Fibroblast of skin of right quadriceps (primary cell): ENCODE data around the gene NAALADL2.
"Not testable (repeated sequence)": the region's sequence is repeated elsewhere in the genome, so short reads cannot be mapped to it uniquely, and the experiment has no call there.

Source experiments
- DNase-seq: peaks from one replicate; pipeline ENCODE4 v3.0.0-alpha.2; 2013

NAALADL2 gene

GRCh38 chr3:175329373-175329772 lies 470.2 kb downstream of the NAALADL2 start:
- no peak for DNase-seq

GRCh38 chr3:175335229-175335628 lies 476.1 kb downstream of the NAALADL2 start:
- DNase-seq, result peak; percentile 81

- no peak for DNase-seq
These were observed 477.4 kb downstream of the NAALADL2 start for GRCh38 chr3:175336406-175337133.

GRCh38 chr3:175337631-175338030 lies 478.5 kb downstream of the NAALADL2 start:
- DNase-seq, result no peak

GRCh38 chr3:175338775-175339535 lies 479.8 kb downstream of the NAALADL2 start:
- DNase-seq, result peak; percentile 78

- DNase-seq, result no peak
These were observed 481.3 kb downstream of the NAALADL2 start for GRCh38 chr3:175340338-175341015.

GRCh38 chr3:175342196-175342595 lies 483.1 kb downstream of the NAALADL2 start:
- peak; percentile 3 for DNase-seq

GRCh38 chr3:175343946-175344345 lies 484.8 kb downstream of the NAALADL2 start:
- no peak for DNase-seq

- peak; percentile 94 for DNase-seq
These were observed 487.6 kb downstream of the NAALADL2 start for GRCh38 chr3:175346573-175347356.

- no peak for DNase-seq
These were observed 490.0 kb downstream of the NAALADL2 start for GRCh38 chr3:175349168-175349567.

- no peak for DNase-seq
These were observed 496.7 kb downstream of the NAALADL2 start for GRCh38 chr3:175355801-175356335.

- DNase-seq, result no peak
These were observed 497.8 kb downstream of the NAALADL2 start for GRCh38 chr3:175356899-175357324.

GRCh38 chr3:175357758-175358157 lies 498.6 kb downstream of the NAALADL2 start:
- DNase-seq, result no peak

GRCh38 chr3:175358935-175359334 lies 499.8 kb downstream of the NAALADL2 start:
- DNase-seq, result no peak

GRCh38 chr3:175370426-175370825 lies 511.3 kb downstream of the NAALADL2 start:
- peak; percentile 84 for DNase-seq

GRCh38 chr3:175371187-175371586 lies 512.1 kb downstream of the NAALADL2 start:
- not testable (repeated sequence) for DNase-seq

- no peak for DNase-seq
These were observed 515.6 kb downstream of the NAALADL2 start for GRCh38 chr3:175374705-175375104.

GRCh38 chr3:175378348-175378747 lies 519.2 kb downstream of the NAALADL2 start:
- DNase-seq, result no peak

GRCh38 chr3:175381685-175382084 lies 522.6 kb downstream of the NAALADL2 start:
- DNase-seq, result no peak

GRCh38 chr3:175383371-175383770 lies 524.2 kb downstream of the NAALADL2 start:
- DNase-seq, result peak; percentile 66

GRCh38 chr3:175383813-175384212 lies 524.7 kb downstream of the NAALADL2 start:
- peak; percentile 76 for DNase-seq

- no peak for DNase-seq
These were observed 525.4 kb downstream of the NAALADL2 start for GRCh38 chr3:175384569-175384968.
